ENCODE results near the gene TFCP2. TPM values are rescaled to one million over a fixed set of nuclear protein-coding genes. Genes with fewer than 3 reads are reported as not detected.

TFCP2 gene
- total RNA-seq, 2 donors from 2014 or later = 44.1 to 47.2 TPM

DNA sequence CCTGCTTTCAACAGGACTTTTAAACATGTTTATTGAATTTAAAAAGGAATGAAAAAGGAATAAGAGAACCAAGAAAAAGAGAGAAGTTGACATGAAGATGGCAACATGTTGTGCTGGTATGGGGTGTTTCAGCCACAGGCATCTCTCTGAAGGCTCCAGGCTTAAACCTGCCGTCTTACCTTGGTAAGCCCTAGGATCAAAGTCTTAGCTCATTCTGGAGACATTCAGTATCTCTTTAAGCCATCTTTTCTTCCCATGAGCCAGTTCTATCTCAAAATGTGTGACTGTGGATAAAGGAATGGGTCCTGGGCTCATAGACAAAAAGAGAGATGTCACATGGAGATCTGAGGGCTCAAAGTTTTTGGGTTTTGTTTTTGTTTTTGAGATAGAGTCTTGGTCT lies 1.6 kb upstream of the TFCP2 start:
- Mint-ChIP-seq H3K4me1 (no peaks in the 10 kb centered on the region), H3K27ac (no peak overlapping the region), H3K9me3 (no peaks in the 10 kb centered on the region), H3K36me3 (ENCODE audit: low read depth) (peaks cover 2% of the 10 kb centered on the region), H3K27me3 (ENCODE audit: insufficient read depth) (peaks cover 3% of the 10 kb centered on the region), H3K4me3 (no peak overlapping the region)
- Histone ChIP-seq H3K27ac (ENCODE audit: low read depth, low read length) (no peak overlapping the region), H3K4me3 (ENCODE audit: low read length) (no peak overlapping the region), H3K36me3 (ENCODE audit: control insufficient read depth, insufficient read depth, low read length) (no peaks in the 10 kb centered on the region), H3K9ac (ENCODE audit: extremely low read depth, low read length, poor library complexity, severe bottlenecking) (no peak overlapping the region), H3K4me1 (ENCODE audit: control insufficient read depth, insufficient read depth, low read length) (no peaks in the 10 kb centered on the region), H3K27me3 (ENCODE audit: control insufficient read depth, insufficient read depth, low read length, poor library complexity, severe bottlenecking) (no peaks in the 10 kb centered on the region), H3K9me3 (ENCODE audit: control insufficient read depth, low read length) (no peaks in the 10 kb centered on the region)
- WGBS, 2 experiments (ENCODE audit: insufficient coverage in 1 of 2, insufficient read length in 1 of 2) = 67% methylated on average over 1 of the region's 1 CpG; no CpG with 5 or more reads in 1 of the 2 experiments
- DNase-seq = no peak
- TF ChIP-seq, protein P1, sequence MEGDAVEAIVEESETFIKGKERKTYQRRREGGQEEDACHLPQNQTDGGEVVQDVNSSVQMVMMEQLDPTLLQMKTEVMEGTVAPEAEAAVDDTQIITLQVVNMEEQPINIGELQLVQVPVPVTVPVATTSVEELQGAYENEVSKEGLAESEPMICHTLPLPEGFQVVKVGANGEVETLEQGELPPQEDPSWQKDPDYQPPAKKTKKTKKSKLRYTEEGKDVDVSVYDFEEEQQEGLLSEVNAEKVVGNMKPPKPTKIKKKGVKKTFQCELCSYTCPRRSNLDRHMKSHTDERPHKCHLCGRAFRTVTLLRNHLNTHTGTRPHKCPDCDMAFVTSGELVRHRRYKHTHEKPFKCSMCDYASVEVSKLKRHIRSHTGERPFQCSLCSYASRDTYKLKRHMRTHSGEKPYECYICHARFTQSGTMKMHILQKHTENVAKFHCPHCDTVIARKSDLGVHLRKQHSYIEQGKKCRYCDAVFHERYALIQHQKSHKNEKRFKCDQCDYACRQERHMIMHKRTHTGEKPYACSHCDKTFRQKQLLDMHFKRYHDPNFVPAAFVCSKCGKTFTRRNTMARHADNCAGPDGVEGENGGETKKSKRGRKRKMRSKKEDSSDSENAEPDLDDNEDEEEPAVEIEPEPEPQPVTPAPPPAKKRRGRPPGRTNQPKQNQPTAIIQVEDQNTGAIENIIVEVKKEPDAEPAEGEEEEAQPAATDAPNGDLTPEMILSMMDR (conservative IDR thresholded peaks at IDR 0.05) = no peak

DNA sequence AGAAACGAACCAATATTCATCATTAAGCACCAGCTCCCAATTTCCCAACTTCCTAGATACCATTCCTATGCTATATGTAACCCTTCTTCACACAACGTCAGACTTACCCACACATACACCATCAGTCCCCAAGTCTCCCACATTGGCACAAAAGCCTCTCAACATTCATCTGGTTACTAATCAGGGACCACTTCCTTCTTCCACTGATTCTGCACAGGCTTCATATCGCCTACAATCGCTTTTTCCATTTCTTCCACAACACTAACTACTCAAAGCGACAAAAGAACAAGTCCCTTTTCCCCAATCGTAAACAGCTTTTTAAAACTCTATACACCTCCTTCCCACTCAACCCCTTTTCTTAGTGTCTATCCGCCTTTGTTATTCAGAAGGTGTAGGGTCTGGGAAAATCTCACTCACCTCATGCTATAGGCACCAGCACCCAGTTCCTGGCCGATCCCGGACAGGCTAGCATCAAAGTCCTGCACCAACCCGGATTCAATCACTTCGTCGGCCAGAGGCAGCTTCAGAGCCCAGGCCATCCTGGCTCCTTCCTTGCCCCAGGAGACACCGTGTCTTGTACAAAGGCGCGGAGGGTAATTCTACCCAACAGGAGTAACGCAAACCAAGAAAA lies 936 bp downstream of the TFCP2 start:
- peaks cover 9% of the 10 kb centered on the region for H3K36me3 Mint-ChIP-seq (ENCODE audit: low read depth)
- Histone ChIP-seq H3K9me3 (ENCODE audit: control insufficient read depth, low read length) (no peaks in the 10 kb centered on the region), H3K9ac (ENCODE audit: extremely low read depth, low read length, poor library complexity, severe bottlenecking) (peak overlapping the region; percentile 91), H3K27me3 (ENCODE audit: control insufficient read depth, insufficient read depth, low read length, poor library complexity, severe bottlenecking) (no peaks in the 10 kb centered on the region), H3K4me3 (ENCODE audit: low read length) (peak overlapping the region; percentile 93), H3K4me1 (ENCODE audit: control insufficient read depth, insufficient read depth, low read length) (no peaks in the 10 kb centered on the region), H3K36me3 (ENCODE audit: control insufficient read depth, insufficient read depth, low read length) (no peaks in the 10 kb centered on the region), H3K27ac (ENCODE audit: low read depth, low read length) (peak overlapping the region; percentile 99)
- no peak for DNase-seq
- H3K4me1 Mint-ChIP-seq = no peaks in the 10 kb centered on the region
- 8 to 33% methylated on average over 15 to 16 of the region's 16 CpGs for WGBS, 2 experiments (ENCODE audit: insufficient coverage in 1 of 2, insufficient read length in 1 of 2)
- peaks cover 3% of the 10 kb centered on the region for H3K27me3 Mint-ChIP-seq (ENCODE audit: insufficient read depth)
- H3K4me3 Mint-ChIP-seq = no peak overlapping the region
- TF ChIP-seq, protein P1 (conservative IDR thresholded peaks at IDR 0.05) = no peak
- H3K9me3 Mint-ChIP-seq = no peaks in the 10 kb centered on the region
- H3K27ac Mint-ChIP-seq = no peak overlapping the region

DNA sequence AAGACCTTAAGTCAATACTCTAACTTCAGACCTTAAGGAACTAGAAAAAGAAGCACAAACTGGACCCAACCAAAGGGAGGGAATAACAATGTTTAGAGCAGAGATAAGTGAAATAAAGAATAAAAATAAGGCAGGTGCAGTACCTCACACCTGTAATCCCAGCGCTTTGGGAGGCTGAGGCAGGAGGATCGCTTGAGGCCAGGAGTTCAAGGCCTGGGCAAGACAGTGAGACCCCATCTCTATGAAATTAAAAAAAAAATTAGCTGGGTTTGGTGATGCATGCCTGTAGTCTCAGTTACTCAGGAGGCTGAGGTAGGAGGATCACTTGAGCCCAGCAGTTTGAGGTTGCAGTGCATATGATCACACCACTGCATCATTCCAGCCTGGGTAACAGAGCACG lies 9.1 kb downstream of the TFCP2 start:
- H3K36me3 Mint-ChIP-seq (ENCODE audit: low read depth) = peaks cover 22% of the 10 kb centered on the region
- no peak overlapping the region for H3K27ac Mint-ChIP-seq
- no peaks in the 10 kb centered on the region for H3K27me3 Mint-ChIP-seq (ENCODE audit: insufficient read depth)
- TF ChIP-seq, protein P1 (conservative IDR thresholded peaks at IDR 0.05) = no peak
- no peaks in the 10 kb centered on the region for H3K27me3 ChIP-seq (ENCODE audit: control insufficient read depth, insufficient read depth, low read length, poor library complexity, severe bottlenecking)
- no peaks in the 10 kb centered on the region for H3K36me3 ChIP-seq (ENCODE audit: control insufficient read depth, insufficient read depth, low read length)
- no peaks in the 10 kb centered on the region for H3K4me1 ChIP-seq (ENCODE audit: control insufficient read depth, insufficient read depth, low read length)
- no peaks in the 10 kb centered on the region for H3K9me3 ChIP-seq (ENCODE audit: control insufficient read depth, low read length)
- peaks cover 5% of the 10 kb centered on the region for H3K4me1 Mint-ChIP-seq
- H3K9me3 Mint-ChIP-seq = no peaks in the 10 kb centered on the region
- DNase-seq = no peak
- no peak overlapping the region for H3K9ac ChIP-seq (ENCODE audit: extremely low read depth, low read length, poor library complexity, severe bottlenecking)
- no peak overlapping the region for H3K4me3 Mint-ChIP-seq
- no peak overlapping the region for H3K27ac ChIP-seq (ENCODE audit: low read depth, low read length)
- WGBS, 2 experiments (ENCODE audit: insufficient coverage in 1 of 2, insufficient read length in 1 of 2) = 92 to 96% methylated on average over 2 to 3 of the region's 3 CpGs
- H3K4me3 ChIP-seq (ENCODE audit: low read length) = no peak overlapping the region

Measured in endodermal cell (in vitro differentiated cells).